ENCODE data around the gene SLC23A2. TPM values are rescaled to one million over a fixed set of nuclear protein-coding genes. Genes with fewer than 3 reads are reported as not detected.
"Not testable (repeated sequence)": the region's sequence is repeated elsewhere in the genome, so short reads cannot be mapped to it uniquely, and the experiment has no call there.

The SLC23A2 gene
- total and polyA plus RNA-seq, 4 donors = 54.6 to 67.8 (median 59.4) TPM

GRCh38 chr20:5035518-5035917 lies 34.2 kb upstream of the SLC23A2 start:
- H3K4me3 ChIP-seq (ENCODE audit: low read depth, low read length); DNase-seq (ENCODE audit: low read depth in 4 of 6, low spot score in 6 of 6); H3K27ac ChIP-seq (ENCODE audit: low read depth, low read length); H3K27me3 ChIP-seq (ENCODE audit: control insufficient read depth, insufficient read depth, low read length); H3K36me3 ChIP-seq (ENCODE audit: control insufficient read depth, insufficient read depth, low read length); H3K9me3 ChIP-seq (ENCODE audit: control insufficient read depth, insufficient read depth, low read length); H3K4me1 ChIP-seq (ENCODE audit: control insufficient read depth, insufficient read depth, low read length): not testable (repeated sequence)
- WGBS (ENCODE audit: insufficient coverage) = 100% methylated on average over 1 of the region's 1 CpG

GRCh38 chr20:5033566-5033965 lies 32.3 kb upstream of the SLC23A2 start:
- DNase-seq (ENCODE audit: low read depth in 4 of 6, low spot score in 6 of 6) = no peak
- no peaks in the 10 kb centered on the region for H3K4me1 ChIP-seq (ENCODE audit: control insufficient read depth, insufficient read depth, low read length)
- 86% methylated on average over 2 of the region's 2 CpGs for WGBS (ENCODE audit: insufficient coverage)
- H3K36me3 ChIP-seq (ENCODE audit: control insufficient read depth, insufficient read depth, low read length) = no peaks in the 10 kb centered on the region
- no peaks in the 10 kb centered on the region for H3K27me3 ChIP-seq (ENCODE audit: control insufficient read depth, insufficient read depth, low read length)
- H3K4me3 ChIP-seq (ENCODE audit: low read depth, low read length) = no peak overlapping the region
- no peak overlapping the region for H3K27ac ChIP-seq (ENCODE audit: low read depth, low read length)
- H3K9me3 ChIP-seq (ENCODE audit: control insufficient read depth, insufficient read depth, low read length) = no peaks in the 10 kb centered on the region

GRCh38 chr20:5031701-5032100 lies 30.4 kb upstream of the SLC23A2 start:
- not testable (repeated sequence) for H3K9me3 ChIP-seq (ENCODE audit: control insufficient read depth, insufficient read depth, low read length); H3K27me3 ChIP-seq (ENCODE audit: control insufficient read depth, insufficient read depth, low read length); H3K4me1 ChIP-seq (ENCODE audit: control insufficient read depth, insufficient read depth, low read length); H3K4me3 ChIP-seq (ENCODE audit: low read depth, low read length); H3K27ac ChIP-seq (ENCODE audit: low read depth, low read length); H3K36me3 ChIP-seq (ENCODE audit: control insufficient read depth, insufficient read depth, low read length); DNase-seq (ENCODE audit: low read depth in 4 of 6, low spot score in 6 of 6)
- WGBS (ENCODE audit: insufficient coverage) = 95% methylated on average over 10 of the region's 10 CpGs

- WGBS (ENCODE audit: insufficient coverage) = 94% methylated on average over 9 of the region's 10 CpGs
- Histone ChIP-seq H3K36me3 (ENCODE audit: control insufficient read depth, insufficient read depth, low read length) (no peaks in the 10 kb centered on the region), H3K4me1 (ENCODE audit: control insufficient read depth, insufficient read depth, low read length) (no peaks in the 10 kb centered on the region), H3K9me3 (ENCODE audit: control insufficient read depth, insufficient read depth, low read length) (no peaks in the 10 kb centered on the region), H3K27me3 (ENCODE audit: control insufficient read depth, insufficient read depth, low read length) (no peaks in the 10 kb centered on the region), H3K27ac (ENCODE audit: low read depth, low read length) (no peak overlapping the region), H3K4me3 (ENCODE audit: low read depth, low read length) (no peak overlapping the region)
- no peak for DNase-seq (ENCODE audit: low read depth in 4 of 6, low spot score in 6 of 6)
These were observed 29.9 kb upstream of the SLC23A2 start for GRCh38 chr20:5031206-5031557.

- Histone ChIP-seq H3K9me3 (ENCODE audit: control insufficient read depth, insufficient read depth, low read length) (no peaks in the 10 kb centered on the region), H3K4me1 (ENCODE audit: control insufficient read depth, insufficient read depth, low read length) (no peaks in the 10 kb centered on the region), H3K27ac (ENCODE audit: low read depth, low read length) (no peak overlapping the region), H3K27me3 (ENCODE audit: control insufficient read depth, insufficient read depth, low read length) (no peaks in the 10 kb centered on the region), H3K36me3 (ENCODE audit: control insufficient read depth, insufficient read depth, low read length) (no peaks in the 10 kb centered on the region), H3K4me3 (ENCODE audit: low read depth, low read length) (no peak overlapping the region)
- 74% methylated on average over 10 of the region's 10 CpGs for WGBS (ENCODE audit: insufficient coverage)
- DNase-seq (ENCODE audit: low read depth in 4 of 6, low spot score in 6 of 6) = no peak
These were observed 29.3 kb upstream of the SLC23A2 start for GRCh38 chr20:5030348-5031205.

GRCh38 chr20:5028258-5029059 lies 27.1 kb upstream of the SLC23A2 start:
- H3K4me1 ChIP-seq (ENCODE audit: control insufficient read depth, insufficient read depth, low read length); H3K36me3 ChIP-seq (ENCODE audit: control insufficient read depth, insufficient read depth, low read length); H3K27me3 ChIP-seq (ENCODE audit: control insufficient read depth, insufficient read depth, low read length); H3K27ac ChIP-seq (ENCODE audit: low read depth, low read length); H3K4me3 ChIP-seq (ENCODE audit: low read depth, low read length); H3K9me3 ChIP-seq (ENCODE audit: control insufficient read depth, insufficient read depth, low read length); DNase-seq (ENCODE audit: low read depth in 4 of 6, low spot score in 6 of 6): not testable (repeated sequence)
- WGBS (ENCODE audit: insufficient coverage) = 100% methylated on average over 2 of the region's 4 CpGs

- Histone ChIP-seq H3K36me3 (ENCODE audit: control insufficient read depth, insufficient read depth, low read length) (no peaks in the 10 kb centered on the region), H3K27me3 (ENCODE audit: control insufficient read depth, insufficient read depth, low read length) (no peaks in the 10 kb centered on the region), H3K4me1 (ENCODE audit: control insufficient read depth, insufficient read depth, low read length) (no peaks in the 10 kb centered on the region), H3K27ac (ENCODE audit: low read depth, low read length) (no peak overlapping the region), H3K9me3 (ENCODE audit: control insufficient read depth, insufficient read depth, low read length) (no peaks in the 10 kb centered on the region), H3K4me3 (ENCODE audit: low read depth, low read length) (no peak overlapping the region)
- peak in 1 of 6 donors; percentile 7 for DNase-seq (ENCODE audit: low read depth in 4 of 6, low spot score in 6 of 6)
- no CpG with 5 or more reads among the region's 4 CpGs for WGBS (ENCODE audit: insufficient coverage)
These were observed 23.7 kb upstream of the SLC23A2 start for GRCh38 chr20:5024982-5025381.

GRCh38 chr20:5024103-5024502 lies 22.8 kb upstream of the SLC23A2 start:
- no peaks in the 10 kb centered on the region for H3K4me1 ChIP-seq (ENCODE audit: control insufficient read depth, insufficient read depth, low read length)
- WGBS (ENCODE audit: insufficient coverage) = no CpG with 5 or more reads among the region's 6 CpGs
- H3K9me3 ChIP-seq (ENCODE audit: control insufficient read depth, insufficient read depth, low read length) = no peaks in the 10 kb centered on the region
- H3K27me3 ChIP-seq (ENCODE audit: control insufficient read depth, insufficient read depth, low read length) = no peaks in the 10 kb centered on the region
- H3K4me3 ChIP-seq (ENCODE audit: low read depth, low read length) = no peak overlapping the region
- no peak for DNase-seq (ENCODE audit: low read depth in 4 of 6, low spot score in 6 of 6)
- H3K36me3 ChIP-seq (ENCODE audit: control insufficient read depth, insufficient read depth, low read length) = no peaks in the 10 kb centered on the region
- no peak overlapping the region for H3K27ac ChIP-seq (ENCODE audit: low read depth, low read length)

GRCh38 chr20:5023171-5023570 lies 21.9 kb upstream of the SLC23A2 start:
- WGBS (ENCODE audit: insufficient coverage) = no CpG with 5 or more reads among the region's 4 CpGs
- not testable (repeated sequence) for H3K4me3 ChIP-seq (ENCODE audit: low read depth, low read length); H3K36me3 ChIP-seq (ENCODE audit: control insufficient read depth, insufficient read depth, low read length); DNase-seq (ENCODE audit: low read depth in 4 of 6, low spot score in 6 of 6); H3K27me3 ChIP-seq (ENCODE audit: control insufficient read depth, insufficient read depth, low read length); H3K27ac ChIP-seq (ENCODE audit: low read depth, low read length); H3K4me1 ChIP-seq (ENCODE audit: control insufficient read depth, insufficient read depth, low read length); H3K9me3 ChIP-seq (ENCODE audit: control insufficient read depth, insufficient read depth, low read length)

- no peaks in the 10 kb centered on the region for H3K9me3 ChIP-seq (ENCODE audit: control insufficient read depth, insufficient read depth, low read length)
- H3K4me3 ChIP-seq (ENCODE audit: low read depth, low read length) = no peak overlapping the region
- DNase-seq (ENCODE audit: low read depth in 4 of 6, low spot score in 6 of 6) = no peak
- H3K36me3 ChIP-seq (ENCODE audit: control insufficient read depth, insufficient read depth, low read length) = no peaks in the 10 kb centered on the region
- H3K4me1 ChIP-seq (ENCODE audit: control insufficient read depth, insufficient read depth, low read length) = no peaks in the 10 kb centered on the region
- WGBS (ENCODE audit: insufficient coverage) = 81% methylated on average over 5 of the region's 5 CpGs
- H3K27ac ChIP-seq (ENCODE audit: low read depth, low read length) = no peak overlapping the region
- H3K27me3 ChIP-seq (ENCODE audit: control insufficient read depth, insufficient read depth, low read length) = no peaks in the 10 kb centered on the region
These were observed 19.4 kb upstream of the SLC23A2 start for GRCh38 chr20:5020760-5021159.

Data from spinal cord (tissue), 10 donors.